ENCODE measurements around the gene FHOD1.

The FHOD1 gene

DNA sequence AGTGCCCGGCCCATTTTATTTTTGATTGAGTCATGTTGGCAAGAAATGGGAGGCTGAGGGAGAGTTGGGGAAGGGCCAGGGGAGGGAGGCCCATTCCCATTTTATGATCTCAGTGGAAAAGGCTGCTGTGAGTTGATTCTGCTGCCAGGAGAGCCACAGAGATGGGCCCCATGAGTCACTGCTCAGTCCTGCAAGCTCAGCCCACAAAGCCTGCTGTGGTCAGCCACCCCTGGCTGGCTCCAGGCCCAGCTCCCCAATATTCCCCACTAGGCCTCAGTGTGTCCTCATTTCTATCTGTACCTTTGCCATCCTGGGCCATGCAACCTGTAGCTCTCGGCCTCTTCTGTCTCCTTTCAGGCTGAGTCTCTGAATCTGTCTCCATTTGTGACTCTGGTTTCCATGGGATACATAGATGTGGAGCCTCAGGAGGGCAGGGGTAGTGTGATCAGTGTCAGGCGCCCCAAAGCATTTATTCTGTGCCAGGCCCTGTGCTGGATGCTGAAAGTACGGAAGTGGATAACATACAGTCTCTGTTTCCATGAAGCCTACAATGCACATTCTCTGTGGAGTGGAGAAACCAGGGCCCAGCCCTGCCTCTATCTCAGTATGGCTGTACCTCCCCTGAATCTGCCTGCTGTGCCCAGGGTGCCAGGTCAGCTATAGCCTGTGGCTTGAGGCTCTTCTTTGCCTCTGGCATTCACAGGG lies 30.2 kb upstream of the FHOD1 start:
- DNase-seq (ENCODE audit: low read depth in 2 of 2), result peak; percentile 24 to 31

DNA sequence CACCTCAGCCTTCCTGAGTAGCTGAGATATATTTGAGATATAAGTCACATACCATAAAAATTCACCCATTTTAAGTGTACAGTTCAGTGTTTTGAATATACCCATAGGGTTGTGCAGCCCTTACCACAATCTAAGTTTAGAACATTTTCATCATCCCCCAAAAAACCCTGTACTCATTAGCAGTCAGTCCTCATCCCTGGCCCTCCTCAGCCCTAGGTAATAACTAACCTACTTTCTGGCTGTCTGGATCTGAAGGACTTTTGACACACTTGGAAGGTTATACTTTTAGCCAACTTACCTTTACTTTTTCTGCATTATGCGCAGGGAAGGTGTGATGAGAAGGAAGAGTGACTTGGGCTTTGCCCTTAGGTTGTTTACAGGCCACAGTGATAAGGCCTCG lies 28.0 kb upstream of the FHOD1 start:
- no peak for DNase-seq (ENCODE audit: low read depth in 2 of 2)

DNA sequence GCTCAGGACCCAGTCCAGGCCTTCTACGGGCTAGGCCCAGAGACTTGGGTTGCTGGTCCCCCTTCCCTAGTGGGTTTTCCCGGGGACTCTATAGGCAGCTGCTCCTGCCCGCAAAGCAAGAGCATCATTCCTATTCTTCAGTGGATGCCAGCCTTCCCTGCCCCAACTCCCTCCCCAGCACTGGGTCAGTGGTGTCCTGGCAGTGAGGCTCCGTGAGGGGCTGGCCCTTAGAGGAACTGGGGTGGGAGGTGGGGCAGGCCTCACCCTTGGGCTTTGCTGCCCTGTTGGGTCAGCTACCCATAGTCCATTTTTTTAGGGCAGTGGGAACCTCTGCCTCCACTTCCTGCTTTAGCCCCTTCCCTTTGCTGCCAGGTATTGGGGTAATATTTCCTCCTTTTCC lies 24.2 kb upstream of the FHOD1 start:
- DNase-seq (ENCODE audit: low read depth in 2 of 2), result no peak

DNA sequence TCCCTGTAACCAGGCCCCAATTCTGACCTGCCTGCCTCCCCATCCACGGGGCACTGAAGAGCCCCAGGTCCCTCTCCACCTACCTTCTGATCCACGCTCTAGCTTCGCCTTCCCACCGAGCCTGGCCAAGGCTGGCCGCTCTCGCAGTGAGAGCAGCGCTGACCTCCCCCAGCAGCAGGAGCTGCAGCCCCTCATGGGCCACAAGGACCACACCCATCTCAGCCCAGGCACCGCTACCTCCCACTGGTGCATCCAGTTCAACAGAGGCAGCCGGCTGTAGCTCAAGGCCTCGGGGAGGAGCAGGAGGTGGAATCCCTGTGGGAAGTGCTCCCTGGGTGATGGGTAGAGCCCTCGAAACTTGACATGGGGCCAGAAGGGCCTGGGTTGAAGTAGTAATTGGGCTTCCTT lies 23.7 kb upstream of the FHOD1 start:
- DNase-seq (ENCODE audit: low read depth in 2 of 2), result no peak

DNA sequence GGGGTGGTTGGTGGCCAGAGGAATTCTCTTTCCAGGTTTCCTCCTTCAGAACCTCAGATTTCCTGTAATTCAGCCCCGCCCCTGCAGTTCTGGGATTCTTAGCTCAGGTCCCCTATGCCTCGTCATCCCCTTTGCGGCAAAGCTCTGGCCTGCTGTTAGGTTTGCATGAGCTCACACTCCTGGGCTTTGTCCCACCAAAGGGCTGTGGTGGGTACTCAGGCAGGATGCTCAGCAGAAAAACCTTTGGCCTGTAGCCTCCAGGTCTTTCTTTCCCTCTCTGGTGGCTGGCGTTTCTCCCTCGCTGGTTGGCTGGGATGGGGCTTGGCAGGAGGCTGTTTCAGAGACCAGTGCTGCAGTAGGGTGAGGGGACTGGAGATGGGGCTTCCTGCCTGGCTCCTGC lies 22.5 kb upstream of the FHOD1 start:
- DNase-seq (ENCODE audit: low read depth in 2 of 2), result no peak

DNA sequence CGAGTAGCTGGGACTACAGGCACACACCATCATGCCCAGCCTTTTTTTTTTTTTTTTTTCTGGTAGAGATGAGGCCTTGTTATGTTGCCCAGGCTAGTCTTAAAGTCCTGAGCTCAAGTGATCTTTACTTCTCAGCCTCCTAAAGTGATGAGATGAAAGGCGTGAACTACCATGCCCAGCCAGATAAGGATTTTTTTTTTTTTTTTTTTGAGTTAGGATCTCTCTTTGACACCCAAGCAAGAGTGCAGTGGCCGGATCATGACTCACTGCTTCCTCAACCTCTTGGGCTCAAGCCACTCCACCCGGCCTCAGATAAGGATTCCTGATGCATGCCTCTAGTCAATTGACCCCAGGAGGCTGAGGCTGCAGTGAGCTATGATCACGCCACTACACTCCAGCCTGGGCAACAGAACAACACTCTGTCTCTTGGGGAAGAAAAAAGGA lies 20.9 kb upstream of the FHOD1 start:
- DNase-seq (ENCODE audit: low read depth in 2 of 2), result no peak

DNA sequence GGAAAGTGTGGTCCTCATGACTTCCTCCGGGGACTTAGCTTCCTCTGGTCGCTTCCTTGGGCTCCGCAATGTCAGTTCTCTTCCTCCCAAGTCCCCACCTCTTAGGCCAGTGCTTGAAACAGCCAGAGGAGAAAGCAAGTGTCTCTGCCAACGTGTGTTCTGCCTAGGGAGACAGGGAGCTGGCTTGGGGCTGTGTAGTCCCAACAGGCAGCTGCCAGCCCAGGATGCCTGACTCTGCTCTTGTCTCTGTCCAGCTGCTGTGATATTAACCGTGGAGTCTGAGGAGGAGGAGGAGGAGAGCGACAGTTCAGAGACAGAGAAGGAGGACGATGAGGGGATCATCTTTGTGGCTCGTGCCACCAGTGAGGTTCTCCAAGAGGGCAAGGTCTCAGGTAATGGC lies 18.6 kb upstream of the FHOD1 start:
- DNase-seq (ENCODE audit: low read depth in 2 of 2), result no peak

DNA sequence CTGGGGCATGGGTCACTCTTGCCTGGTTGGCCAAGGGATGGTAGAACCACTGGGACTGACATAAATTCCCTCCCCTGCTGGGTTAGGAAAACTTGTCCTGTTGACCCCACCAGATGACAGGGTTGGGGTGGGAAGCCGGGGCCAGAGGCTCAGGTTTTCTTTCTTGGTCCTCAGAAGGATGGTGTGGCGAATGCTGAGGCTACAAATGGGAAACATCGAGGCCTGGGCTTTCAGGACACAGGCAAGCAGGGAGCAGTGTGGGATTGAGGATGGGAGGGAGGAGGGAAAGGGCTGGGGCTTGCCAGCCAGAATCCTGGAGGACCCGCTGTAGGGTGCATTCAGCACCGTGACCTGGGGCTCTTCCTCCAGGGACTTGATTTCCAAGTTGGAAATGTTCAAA lies 17.6 kb upstream of the FHOD1 start:
- DNase-seq (ENCODE audit: low read depth in 2 of 2), result no peak

DNA sequence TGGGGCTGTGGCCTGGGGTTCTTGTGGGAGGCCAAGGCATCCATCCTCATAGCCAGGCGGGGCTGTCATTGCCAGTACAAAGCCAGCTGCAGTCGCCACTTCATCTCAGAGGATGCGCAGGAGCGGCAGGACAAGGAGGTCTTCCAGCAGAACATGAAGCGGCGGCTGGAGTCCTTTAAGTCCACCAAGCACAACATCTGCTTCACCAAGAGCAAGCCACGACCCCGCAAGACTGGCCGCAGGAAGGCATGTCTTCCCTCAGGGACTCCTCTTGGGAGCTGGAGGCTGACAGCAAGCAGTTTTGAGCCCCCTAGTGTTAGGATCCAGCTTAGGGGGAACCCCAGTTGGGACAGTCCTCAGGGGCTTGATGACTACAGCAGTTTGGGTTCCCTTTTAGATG lies 17.0 kb upstream of the FHOD1 start:
- no peak for DNase-seq (ENCODE audit: low read depth in 2 of 2)

DNA sequence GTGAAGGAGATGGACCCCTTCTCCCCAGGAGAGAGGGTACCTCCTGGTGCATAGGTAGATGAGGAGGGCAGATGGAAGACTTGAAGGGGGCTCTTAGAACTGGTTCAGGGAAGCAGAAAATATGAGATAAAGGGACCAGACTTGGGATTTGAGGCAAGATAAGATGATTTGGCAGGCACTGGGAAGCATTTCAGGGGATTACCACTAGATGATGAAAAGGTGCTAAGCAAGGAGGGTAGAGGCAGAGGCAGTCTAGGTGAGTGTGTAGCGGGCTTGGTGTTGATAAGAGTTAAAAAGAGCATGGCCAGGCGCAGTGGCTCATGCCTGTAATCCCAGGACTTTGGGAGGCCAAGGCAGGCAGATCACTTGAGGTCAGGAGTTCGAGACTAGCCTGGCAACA lies 15.9 kb upstream of the FHOD1 start:
- DNase-seq (ENCODE audit: low read depth in 2 of 2), result no peak

DNA sequence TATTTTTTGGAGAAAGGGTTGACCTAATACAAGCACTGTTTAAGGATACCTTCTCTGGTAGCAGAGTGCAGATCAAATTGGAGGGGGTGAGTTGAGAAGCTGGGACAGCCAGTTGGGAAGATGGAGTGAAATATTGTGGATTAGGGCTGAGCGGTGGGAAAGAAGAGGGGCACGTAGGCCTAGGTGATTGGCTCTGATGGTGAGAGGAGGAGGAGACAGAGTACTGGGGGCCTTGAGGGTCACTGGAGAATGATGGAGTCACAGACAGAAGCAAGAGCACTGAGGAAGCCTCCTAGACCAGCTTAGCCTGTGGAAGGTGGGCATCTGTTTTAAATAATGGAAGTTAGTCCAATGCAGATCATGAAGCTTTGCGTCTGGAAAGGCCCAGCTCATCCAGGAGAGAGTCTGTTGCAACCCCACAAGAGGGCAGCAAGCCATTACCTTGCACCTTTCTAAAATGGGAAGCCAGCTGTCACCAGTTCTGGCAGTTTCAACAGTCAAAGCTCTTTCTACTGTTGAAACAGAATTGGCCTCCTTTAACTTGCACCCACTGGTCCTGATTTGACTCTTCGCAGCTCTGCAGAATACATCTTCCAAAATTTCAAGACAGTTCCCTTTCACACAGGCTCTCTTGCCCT lies 13.3 kb upstream of the FHOD1 start:
- no peak for DNase-seq (ENCODE audit: low read depth in 2 of 2)

DNA sequence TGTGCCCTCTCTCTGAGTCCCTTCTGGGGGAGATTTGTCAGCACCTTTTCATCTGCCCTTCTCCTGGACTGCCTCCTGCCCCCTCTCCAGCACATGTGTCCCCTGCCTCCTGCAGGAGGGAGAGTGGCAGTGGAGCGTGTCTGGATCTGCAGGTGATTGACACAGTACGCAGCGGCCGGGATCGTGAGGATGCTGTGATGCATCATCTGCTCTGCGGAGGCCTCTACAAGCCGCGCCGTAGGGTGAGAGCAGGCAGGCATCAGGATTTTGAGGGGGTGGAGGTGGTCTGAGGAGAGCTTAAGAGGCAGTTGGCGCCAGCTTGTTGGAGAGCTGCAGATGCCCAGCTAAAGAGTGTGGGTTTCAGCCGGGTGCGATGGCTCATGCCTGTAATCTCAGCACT lies 12.4 kb upstream of the FHOD1 start:
- DNase-seq (ENCODE audit: low read depth in 2 of 2), result no peak

DNA sequence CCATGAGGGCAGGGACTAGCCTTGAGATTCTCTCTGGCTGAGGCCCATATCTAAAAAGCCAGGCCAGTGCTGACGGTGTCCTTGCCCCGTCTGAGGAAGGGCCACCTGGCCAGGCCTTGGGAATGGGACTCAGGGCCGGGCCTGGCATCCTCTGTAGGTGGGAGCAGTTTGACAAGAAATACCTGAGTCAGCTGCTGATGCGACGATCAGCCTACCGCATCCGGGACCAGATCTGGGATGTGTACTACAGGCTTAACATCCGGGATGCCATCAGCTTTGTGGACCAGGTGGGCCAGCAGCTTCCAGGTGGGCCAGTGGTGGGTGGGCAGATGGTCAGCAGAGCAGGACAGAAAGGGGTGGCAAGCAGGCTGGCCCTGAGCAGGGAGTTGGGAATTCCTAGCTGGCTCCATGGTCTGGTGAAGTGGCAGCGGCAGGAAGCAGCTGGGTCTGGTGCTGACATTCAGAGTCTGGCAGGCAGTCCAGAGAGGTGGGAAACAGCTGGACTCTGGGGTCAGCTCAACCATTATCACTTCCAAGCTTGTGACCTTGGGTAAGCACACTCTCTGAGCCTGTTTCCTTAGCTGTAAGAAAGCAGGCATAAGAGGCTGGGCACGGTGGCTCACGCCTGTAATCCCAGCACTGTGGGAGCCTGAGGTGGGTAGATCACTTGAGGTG lies 11.0 kb upstream of the FHOD1 start:
- no peak for DNase-seq (ENCODE audit: low read depth in 2 of 2)

DNA sequence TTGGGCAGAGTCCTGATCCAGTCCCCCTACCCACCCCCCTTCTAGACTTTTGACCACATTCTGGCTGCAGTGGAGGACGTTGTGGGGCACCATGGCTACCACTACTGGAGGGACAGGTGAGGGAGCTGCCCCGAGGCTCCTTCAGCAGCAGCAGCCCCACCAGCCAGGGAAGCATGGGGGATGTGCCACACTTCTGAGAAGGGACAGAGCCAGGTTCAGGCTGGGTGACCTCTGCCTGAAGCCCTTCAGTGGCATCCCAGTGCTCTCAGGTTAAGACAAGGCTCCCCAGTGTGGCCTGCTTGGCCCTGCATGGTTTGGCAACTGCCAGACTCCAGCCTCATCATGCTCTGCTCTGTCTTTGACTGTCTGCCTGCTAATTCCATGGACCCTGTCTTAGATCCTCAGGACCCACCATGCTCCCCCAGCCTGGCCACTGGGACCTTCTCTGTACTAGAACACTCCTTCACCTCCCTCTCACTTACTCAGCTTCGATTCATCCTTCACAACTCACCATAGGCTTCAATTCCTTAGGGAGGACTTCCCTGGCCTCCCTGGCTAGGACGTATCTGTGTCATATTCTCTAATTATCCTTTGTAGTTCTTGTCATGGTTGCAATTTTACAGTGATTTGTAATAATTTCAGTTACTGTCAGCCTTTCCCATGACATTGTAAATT lies 10.3 kb upstream of the FHOD1 start:
- no peak for DNase-seq (ENCODE audit: low read depth in 2 of 2)

DNA sequence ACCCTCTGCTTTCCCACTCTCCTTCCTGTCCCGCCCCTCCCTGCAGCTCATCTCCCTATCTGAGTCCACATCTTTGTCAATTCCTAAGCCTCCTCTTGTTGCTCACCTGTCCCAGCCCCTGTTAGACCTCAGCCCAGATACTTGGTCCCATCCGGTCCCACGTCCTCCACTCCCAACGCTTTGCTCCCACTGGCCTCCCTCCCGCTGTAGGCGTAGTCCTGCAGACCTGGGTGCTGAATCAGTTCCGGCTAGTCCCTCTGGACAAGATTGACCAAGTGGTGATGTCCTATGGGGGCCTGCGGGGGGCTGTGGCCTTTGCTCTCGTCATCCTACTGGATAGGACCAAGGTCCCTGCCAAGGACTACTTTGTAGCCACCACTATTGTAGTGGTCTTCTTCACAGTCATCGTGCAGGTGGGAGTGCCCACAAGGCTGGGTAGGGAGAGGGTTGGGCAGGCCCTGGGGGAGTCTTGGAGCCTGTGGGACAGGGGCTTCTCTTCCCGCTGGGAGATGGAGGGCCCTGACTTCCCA lies 9.5 kb upstream of the FHOD1 start:
- DNase-seq (ENCODE audit: low read depth in 2 of 2), result no peak

DNA sequence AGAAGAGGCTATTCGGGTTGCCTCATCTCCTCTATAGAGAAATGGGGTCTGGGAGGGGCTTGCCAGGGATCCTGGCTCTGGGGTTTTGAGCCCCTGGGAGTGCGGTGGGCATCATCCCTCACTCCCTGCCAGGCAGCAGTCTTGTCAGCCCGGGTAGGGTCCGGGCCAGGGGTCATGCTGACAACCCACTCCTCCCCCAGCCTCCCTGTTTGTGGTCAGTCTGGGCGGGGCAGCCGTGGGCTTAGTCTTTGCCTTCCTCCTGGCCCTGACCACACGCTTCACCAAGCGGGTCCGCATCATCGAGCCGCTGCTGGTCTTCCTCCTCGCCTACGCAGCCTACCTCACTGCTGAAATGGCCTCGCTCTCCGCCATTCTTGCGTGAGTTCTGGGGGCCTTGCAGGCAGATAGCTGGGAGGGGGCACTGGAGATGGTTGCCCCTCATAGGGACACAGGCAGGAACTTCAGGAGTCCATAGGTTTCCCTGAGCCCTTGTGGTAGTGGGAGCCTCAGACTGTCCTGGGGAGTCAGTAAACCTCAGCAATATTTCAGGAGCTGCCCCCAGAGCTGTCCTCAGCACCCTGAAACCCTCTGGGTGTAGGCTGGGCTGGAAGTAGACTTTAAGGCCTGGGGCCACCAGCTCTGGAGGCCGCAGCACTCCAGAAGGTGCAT lies 8.4 kb upstream of the FHOD1 start:
- no peak for DNase-seq (ENCODE audit: low read depth in 2 of 2)

DNA sequence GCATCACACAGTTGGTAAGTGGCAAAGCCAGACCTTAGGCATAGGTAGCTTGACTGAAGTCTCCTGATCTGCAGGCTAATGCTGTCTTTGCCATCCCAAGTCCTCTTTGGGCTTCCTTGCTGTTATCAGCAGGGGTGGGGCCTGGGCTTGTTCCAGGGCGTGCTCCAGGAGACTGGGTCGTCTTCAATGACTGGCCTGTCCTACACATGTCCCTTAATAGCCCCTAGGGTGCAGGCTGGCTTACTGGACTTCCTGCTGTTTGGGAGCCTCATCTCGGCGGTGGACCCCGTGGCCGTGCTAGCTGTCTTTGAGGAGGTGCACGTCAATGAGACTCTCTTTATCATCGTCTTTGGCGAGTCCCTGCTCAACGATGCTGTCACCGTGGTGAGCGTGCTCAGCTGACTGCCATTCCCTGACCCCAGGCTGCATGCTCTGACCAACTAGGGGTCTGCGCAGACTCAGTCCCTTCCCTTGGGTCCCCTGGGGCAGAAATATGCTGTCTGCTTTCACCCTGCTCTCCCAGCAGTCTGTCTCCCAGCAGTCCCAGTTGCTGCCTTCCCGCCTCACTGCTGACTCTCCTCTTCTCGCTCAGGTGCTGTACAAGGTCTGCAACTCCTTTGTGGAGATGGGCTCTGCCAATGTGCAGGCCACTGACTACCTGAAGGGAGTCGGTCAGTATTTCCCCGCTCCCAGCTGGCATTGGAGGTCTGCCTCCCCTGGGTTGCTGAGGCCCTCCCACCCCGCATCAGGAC lies 7.7 kb upstream of the FHOD1 start:
- no peak for DNase-seq (ENCODE audit: low read depth in 2 of 2)

DNA sequence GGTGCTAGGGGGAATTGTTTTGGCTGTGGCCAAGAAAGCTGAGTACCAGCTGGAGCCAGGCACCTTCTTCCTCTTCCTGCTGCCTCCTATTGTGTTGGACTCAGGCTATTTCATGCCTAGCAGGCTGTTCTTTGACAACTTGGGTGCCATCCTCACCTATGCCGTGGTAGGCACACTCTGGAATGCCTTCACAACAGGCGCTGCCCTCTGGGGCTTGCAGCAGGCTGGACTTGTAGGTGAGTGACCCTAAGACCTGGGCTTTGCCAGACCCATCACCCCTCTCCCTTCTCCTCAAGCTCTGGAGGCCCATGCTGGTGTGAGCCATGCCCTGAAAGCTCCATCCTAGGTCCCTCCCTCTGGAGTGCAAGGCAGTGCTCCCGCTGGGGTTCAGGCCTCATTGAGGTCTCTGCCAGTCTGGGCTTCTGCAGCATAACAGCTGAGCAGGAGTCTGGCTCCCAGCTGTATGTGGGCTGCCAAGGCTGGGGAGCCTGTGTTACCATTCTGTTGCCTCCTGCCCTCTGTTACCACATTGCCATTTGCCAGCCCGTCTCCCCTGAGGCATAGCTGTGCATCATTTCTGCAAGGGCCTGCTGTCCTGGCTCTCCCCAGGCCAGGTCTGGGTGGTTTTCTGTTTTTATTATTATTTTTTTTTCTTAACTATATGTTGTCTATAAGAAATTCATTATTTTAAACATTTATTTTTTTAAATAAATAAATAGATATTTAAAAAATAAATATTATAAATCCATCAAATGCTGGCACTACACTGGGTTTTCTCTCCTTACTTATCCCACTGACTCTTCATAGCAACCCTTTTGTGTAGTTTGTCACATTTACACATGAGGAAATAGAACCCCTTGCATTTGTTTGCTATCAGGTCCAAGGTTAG lies 5.6 kb upstream of the FHOD1 start:
- DNase-seq (ENCODE audit: low read depth in 2 of 2), result no peak

DNA sequence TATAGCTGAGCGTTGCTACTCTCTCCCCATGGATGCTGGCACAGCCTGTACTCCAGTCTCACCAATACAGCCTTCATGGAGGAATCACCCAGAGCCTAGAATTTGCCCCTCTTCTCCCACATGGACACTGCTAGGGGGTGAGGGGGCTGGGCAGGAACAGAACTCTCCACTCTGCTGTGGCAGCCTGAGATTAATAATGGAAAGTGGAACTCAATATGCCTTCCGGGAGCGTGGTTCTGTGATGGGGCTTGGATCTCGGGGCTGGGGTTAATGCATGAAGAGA lies 2.7 kb upstream of the FHOD1 start:
- DNase-seq (ENCODE audit: low read depth in 2 of 2), result no peak
